IMR-90 (cell line): Measurements from ENCODE around the gene UBE2B. TPM values are rescaled to one million over a fixed set of nuclear protein-coding genes. Genes with fewer than 3 reads are reported as not detected.

Experiments
- ATAC-seq: fragments of 200-7000 bp; cut with Tn5 transposase; 2 replicates; pipeline ENCODE4 v1.9.1; 2020; ENCODE audit warnings: low read depth, mild to moderate bottlenecking, moderate library complexity
- BruUV-seq: library from RNA; stranded (reverse); fragments of 400-500 nt; replicated peaks from 2 replicates; lab custom pipeline; 2021; lab: Mats Ljungman, UMichigan
- CTCF ChIA-PET: fragments of 300-600 bp; formaldehyde crosslinking; extraction: SDS; loops from one replicate; lab custom pipeline; 2021; ENCODE audit warnings: antibody characterized with exemption; lab: Yijun Ruan, JAX
- POLR2A ChIA-PET: fragments of 300-600 bp; sonication (Branson Sonifier 250); formaldehyde crosslinking; loops from one replicate; lab custom pipeline; 2022; ENCODE audit warnings: antibody characterized with exemption; ENCODE audit not compliant: unreplicated experiment; lab: Charles Lee
- DNase-seq: peaks from one replicate; pipeline ENCODE4 v3.0.0; 2013
- H2AFZ ChIP-seq: replicated peaks from 2 replicates; pipeline ENCODE3; 2013; ENCODE audit warnings: low read length, mild to moderate bottlenecking; ENCODE audit not compliant: poor library complexity
- H2AK5ac ChIP-seq: 2 replicates; pipeline ENCODE4 v1.6.1; 2013; ENCODE audit warnings: low read depth, low read length, inconsistent platforms
- H2AK9ac ChIP-seq: replicated peaks from 2 replicates; pipeline ENCODE3; 2013; ENCODE audit warnings: mild to moderate bottlenecking, low read depth, low read length, moderate library complexity; ENCODE audit not compliant: poor library complexity
- H2BK120ac ChIP-seq: 2 replicates; pipeline ENCODE4 v1.6.1; 2013; ENCODE audit warnings: low read depth, low read length, inconsistent platforms
- H2BK15ac ChIP-seq: 3 replicates; pipeline ENCODE4 v1.6.1; 2013; ENCODE audit warnings: low read depth, low read length, inconsistent platforms
- H2BK20ac ChIP-seq: 2 replicates; pipeline ENCODE4 v1.6.1; 2013; ENCODE audit warnings: low read depth, mild to moderate bottlenecking, inconsistent platforms, low read length, moderate library complexity
- H2BK5ac ChIP-seq: 2 replicates; pipeline ENCODE4 v1.6.1; 2013; ENCODE audit warnings: mild to moderate bottlenecking, low read depth, low read length, inconsistent platforms; ENCODE audit not compliant: poor library complexity, severe bottlenecking
- H3K14ac ChIP-seq: replicated peaks from 2 replicates; pipeline ENCODE4 v1.6.1; 2013; ENCODE audit warnings: low read depth, low read length, inconsistent platforms
- H3K18ac ChIP-seq: 2 replicates; pipeline ENCODE4 v1.6.1; 2013; ENCODE audit warnings: low read depth, low read length, control low read depth
- H3K23ac ChIP-seq: 2 replicates; pipeline ENCODE4 v1.6.1; 2013; ENCODE audit warnings: low read depth, low read length, inconsistent platforms
- H3K27ac ChIP-seq: 2 replicates; pipeline ENCODE4 v1.5.1; 2013; ENCODE audit warnings: mild to moderate bottlenecking, control low read depth, low read length; ENCODE audit not compliant: insufficient read depth
- H3K27me3 ChIP-seq: 2 replicates; pipeline ENCODE4 v1.6.1; 2013; ENCODE audit warnings: low read length; ENCODE audit not compliant: control insufficient read depth, insufficient read depth
- H3K36me3 ChIP-seq: 2 replicates; pipeline ENCODE4 v1.6.1; 2013; ENCODE audit warnings: low read length, mixed read lengths; ENCODE audit not compliant: control insufficient read depth, insufficient read depth
- H3K4ac ChIP-seq: 2 replicates; pipeline ENCODE4 v1.6.1; 2013; ENCODE audit warnings: low read depth, low read length, inconsistent platforms
- H3K4me1 ChIP-seq: 2 replicates; pipeline ENCODE4 v1.6.1; 2013; ENCODE audit warnings: low read length, mixed read lengths; ENCODE audit not compliant: control insufficient read depth, insufficient read depth
- H3K4me2 ChIP-seq: 2 replicates; pipeline ENCODE4 v1.6.1; 2013; ENCODE audit warnings: low read depth, mild to moderate bottlenecking, control low read depth, low read length, moderate library complexity
- H3K4me3 ChIP-seq: 2 replicates; pipeline ENCODE4 v1.5.1; 2013; ENCODE audit warnings: low read depth, mild to moderate bottlenecking, control low read depth, low read length, moderate library complexity; ENCODE audit not compliant: insufficient read depth
- H3K56ac ChIP-seq: 2 replicates; pipeline ENCODE4 v1.6.1; 2013; ENCODE audit warnings: low read length, inconsistent platforms; ENCODE audit not compliant: insufficient read depth; ENCODE audit errors: extremely low read depth
- H3K79me1 ChIP-seq, 2 experiments: 2 replicates each; pipeline ENCODE4 v1.6.1; 2013; ENCODE audit warnings: low read length in 2 of 2, inconsistent platforms in 1 of 2, low read depth in 1 of 2
- H3K9ac ChIP-seq: 2 replicates; pipeline ENCODE4 v1.6.1; 2013; ENCODE audit warnings: low read depth, low read length, control low read depth
- H3K9me1 ChIP-seq: 2 replicates; pipeline ENCODE4 v1.6.1; 2013; ENCODE audit warnings: low read length, inconsistent platforms; ENCODE audit not compliant: insufficient read depth
- H3K9me3 ChIP-seq: 2 replicates; pipeline ENCODE4 v1.6.1; 2013; ENCODE audit warnings: low read length; ENCODE audit not compliant: control insufficient read depth, insufficient read depth
- H4K20me1 ChIP-seq: 2 replicates; pipeline ENCODE4 v1.6.1; 2013; ENCODE audit warnings: low read length, inconsistent platforms; ENCODE audit not compliant: insufficient read depth
- H4K5ac ChIP-seq: 2 replicates; pipeline ENCODE4 v1.6.1; 2013; ENCODE audit warnings: mild to moderate bottlenecking, low read depth, low read length, control low read depth
- H4K8ac ChIP-seq, 2 experiments: 2 replicates each; pipeline ENCODE4 v1.6.1; 2013; ENCODE audit warnings: low read depth in 2 of 2, low read length in 2 of 2, control low read depth in 1 of 2, inconsistent platforms in 1 of 2
- H4K91ac ChIP-seq: 2 replicates; pipeline ENCODE4 v1.6.1; 2013; ENCODE audit warnings: low read depth, low read length, inconsistent platforms; ENCODE audit not compliant: insufficient read depth
- CEBPB ChIP-seq: IDR thresholded peaks from 2 replicates; pipeline ENCODE4 v1.6.1; 2012; ENCODE audit warnings: low read depth, low read length, improper control_type of control experiment
- CHD1 ChIP-seq: IDR thresholded peaks from 2 replicates; pipeline ENCODE4 v1.6.1; 2012; ENCODE audit warnings: low read depth, low read length, improper control_type of control experiment
- NFE2L2 ChIP-seq: fragments of 150-350 bp; IDR thresholded peaks from 2 replicates; pipeline ENCODE4 v1.6.1; 2016; ENCODE audit warnings: low read depth, mild to moderate bottlenecking, low read length
- RAD21 ChIP-seq: IDR thresholded peaks from 2 replicates; pipeline ENCODE4 v1.6.1; 2012; ENCODE audit warnings: low read length, improper control_type of control experiment
- RCOR1 ChIP-seq: IDR thresholded peaks from 2 replicates; pipeline ENCODE4 v1.6.1; 2012; ENCODE audit warnings: mild to moderate bottlenecking, low read length, improper control_type of control experiment; ENCODE audit not compliant: insufficient replicate concordance
- SMC3 ChIP-seq: fragments of 150-350 bp; IDR thresholded peaks from 2 replicates; pipeline ENCODE4 v1.6.1; 2016; ENCODE audit warnings: low read depth, mild to moderate bottlenecking, antibody characterized with exemption, low read length, moderate library complexity
- WGBS, 2 experiments: methylation state at CpG; one replicate each; pipeline versions ENCODE4 v1.1.5 to v1.1.7; 2013; ENCODE audit warnings: missing lambda C conversion rate in 2 of 2; ENCODE audit not compliant: insufficient read length in 1 of 2; ENCODE audit errors: extremely low coverage in 2 of 2; 5-methylcytosine and 5-hydroxymethylcytosine counted together
- dilution Hi-C: fragments of 300-500 bp; cut with HindIII; formaldehyde crosslinking; loops from one replicate; pipeline ENCODE4 v1.14.3; 2018; ENCODE audit warnings: low sequenced_read_pairs; ENCODE audit not compliant: unreplicated experiment
- in situ Hi-C: fragments of 300-500 bp; cut with MboI; formaldehyde crosslinking; loops from 3 replicates; pipeline ENCODE4 v1.14.3; 2019; ENCODE audit warnings: low sequenced_read_pairs, inconsistent platforms, mixed read lengths
- intact Hi-C: fragments of 100-400 bp; cut with micrococcal nuclease; formaldehyde crosslinking; loops from 2 replicates; pipeline ENCODE4 v1.10.0; 2022
- polyA plus RNA-seq, 3 experiments: library from polyadenylated mRNA; depleted of rRNA; stranded (reverse); fragments of >200 nt; gene quantifications; 2 replicates each; pipeline ENCODE4 v1.2.3, GENCODE V29; 2012; ENCODE audit warnings: low replicate concordance in 1 of 3
- total RNA-seq: library from RNA; depleted of rRNA; stranded (reverse); fragments of >200 nt; gene quantifications from 2 replicates; pipeline ENCODE4 v1.2.3, GENCODE V29; 2012

UBE2B gene
- total and polyA plus RNA-seq, 2 of the 4 experiments (the other 2 are of a cell fraction), result 6.3 to 46.0 TPM

DNA sequence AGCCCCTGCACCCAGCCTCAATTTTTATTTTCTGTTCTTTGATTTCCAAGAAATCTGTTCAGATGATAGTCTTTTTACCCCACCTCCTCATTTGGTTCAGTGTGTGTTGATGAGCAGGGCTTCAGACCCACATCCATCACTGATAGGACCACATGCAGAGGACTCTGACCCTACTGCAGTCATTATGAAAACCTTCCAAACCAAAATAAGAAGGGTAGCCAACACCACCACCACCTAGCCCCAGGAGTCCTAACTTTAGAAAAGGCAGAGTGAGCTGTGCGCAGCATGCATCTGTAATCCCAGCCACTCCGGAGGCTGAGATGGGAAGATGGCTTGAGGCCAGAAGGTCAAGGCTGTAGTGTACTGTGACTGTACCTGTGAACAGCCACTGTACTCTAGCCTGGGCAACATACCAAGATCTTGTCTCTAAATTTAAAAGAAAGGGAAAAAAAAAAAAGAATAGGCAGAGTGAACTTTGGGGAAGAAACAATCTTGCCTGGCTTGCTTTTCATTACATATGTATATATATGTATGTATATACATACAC lies 27.3 kb downstream of the UBE2B start:
- ATAC-seq (no peak), DNase-seq (no peak)
- H3K36me3 ChIP-seq, result peaks cover 25% of the 10 kb centered on the region
- CTCF ChIA-PET, result no interaction called here
- intact Hi-C loops, result no loop called here
- H3K27ac ChIP-seq, result no peak overlapping the region
- peak overlapping the region; percentile 52 for H2AK9ac ChIP-seq
- no peak overlapping the region for H2BK20ac ChIP-seq
- H4K91ac ChIP-seq, result no peak overlapping the region
- no peak overlapping the region for H2BK15ac ChIP-seq
- H3K9me1 ChIP-seq, result peaks cover 12% of the 10 kb centered on the region; the same call in 1 of the 2 replicates
- no peaks in the 10 kb centered on the region; the same call in 1 of the 2 replicates for H3K4me1 ChIP-seq
- in situ Hi-C loops, result no loop called here
- peaks cover 3 to 13% of the 10 kb centered on the region in 2 experiments; a peak in 2 of 4 replicates for H3K79me1 ChIP-seq
- no peaks in the 10 kb centered on the region for H3K9me3 ChIP-seq
- H3K4me2 ChIP-seq, result no peak overlapping the region
- H2AK5ac ChIP-seq, result no peak overlapping the region
- no peak overlapping the region for H3K23ac ChIP-seq
- BruUV-seq, result no TSS peak
- no peak overlapping the region for H3K9ac ChIP-seq
- H3K18ac ChIP-seq, result no peak overlapping the region
- no peak overlapping the region for H3K14ac ChIP-seq
- no CpG with 5 or more reads among the region's 2 CpGs for WGBS, 2 experiments
- TF ChIP-seq CHD1 (no peak), NFE2L2 (no peak), RCOR1 (no peak), CEBPB (no peak), RAD21 (no peak), SMC3 (no peak)
- H2BK120ac ChIP-seq, result no peak overlapping the region
- no peak overlapping the region for H4K8ac ChIP-seq
- H3K4ac ChIP-seq, result no peak overlapping the region
- H3K4me3 ChIP-seq, result no peak overlapping the region
- POLR2A ChIA-PET, result no interaction called here
- no peak overlapping the region for H3K56ac ChIP-seq
- dilution Hi-C loops, result no loop called here
- no peaks in the 10 kb centered on the region for H3K27me3 ChIP-seq
- H4K5ac ChIP-seq, result no peak overlapping the region
- H4K20me1 ChIP-seq, result no peaks in the 10 kb centered on the region
- no peak overlapping the region for H2AFZ ChIP-seq
- H2BK5ac ChIP-seq, result no peak overlapping the region
